Neural cell (in vitro differentiated cells): ENCODE results near the gene PCNX2.

Experiments used
- CTCF ChIP-seq: fragments of 450-650 bp; IDR thresholded peaks from 2 replicates; pipeline ENCODE4 v1.5.1; 2014; ENCODE audit warnings: antibody characterized with exemption, mild to moderate bottlenecking, moderate library complexity; ENCODE audit not compliant: poor library complexity, severe bottlenecking
- EP300 ChIP-seq: fragments of 450-650 bp; conservative IDR thresholded peaks from 2 replicates; pipeline ENCODE4 v1.6.1; 2014; ENCODE audit warnings: antibody characterized with exemption, mild to moderate bottlenecking, moderate library complexity; ENCODE audit not compliant: poor library complexity, severe bottlenecking
- EZH2 ChIP-seq: fragments of 200-600, 300-800 bp; shearing (Covaris generic), sonication (generic); IDR thresholded peaks from 2 replicates; pipeline ENCODE4 v1.6.1; 2014; ENCODE audit warnings: antibody characterized with exemption, low read length, borderline replicate concordance, mild to moderate bottlenecking; ENCODE audit not compliant: insufficient read depth, poor library complexity, severe bottlenecking
- REST ChIP-seq: IDR thresholded peaks from 2 replicates; pipeline ENCODE4 v1.6.1; 2012; ENCODE audit warnings: borderline replicate concordance
- SMC3 ChIP-seq: fragments of 450-650 bp; conservative IDR thresholded peaks from 2 replicates; pipeline ENCODE4 v1.6.1; 2014; ENCODE audit warnings: antibody characterized with exemption, mild to moderate bottlenecking, moderate library complexity; ENCODE audit not compliant: poor library complexity

GRCh38 chr1:233319272-233319671 lies 23.7 kb upstream of the PCNX2 start:
- no peak for TF ChIP-seq CTCF
- no peak for TF ChIP-seq SMC3
- TF ChIP-seq EZH2 = no peak
- TF ChIP-seq REST = no peak
- TF ChIP-seq EP300 = no peak
